Endothelial cell of umbilical vein (primary cell): ENCODE data around the gene MYOF. TPM values are rescaled to one million over a fixed set of nuclear protein-coding genes. Genes with fewer than 3 reads are reported as not detected.

Experiments used
- BruUV-seq: library from RNA; stranded (reverse); fragments of 400-500 nt; replicated peaks from 2 replicates; lab custom pipeline; 2021; lab: Mats Ljungman, UMichigan
- CTCF ChIA-PET: fragments of 300-600, 350-600 bp; sonication (Branson Sonifier 250); formaldehyde crosslinking; loops from one replicate; lab custom pipeline; 2021; ENCODE audit warnings: antibody characterized with exemption, inconsistent platforms; lab: Charles Lee
- POLR2A ChIA-PET: fragments of 300-600, 350-600 bp; sonication (Branson Sonifier 250); formaldehyde crosslinking; loops from one replicate; lab custom pipeline; 2021; ENCODE audit warnings: antibody characterized with exemption, inconsistent platforms; lab: Charles Lee
- DNase-seq: peaks from one replicate; pipeline ENCODE4 v3.0.0-alpha.2; 2011; ENCODE audit warnings: low read depth, low spot score
- FAIRE-seq: peaks from 2 replicates; lab custom pipeline; 2011; peaks lifted over from hg19 to GRCh38; lab: Jason Lieb, UNC
- H2AFZ ChIP-seq: 2 replicates; pipeline ENCODE4 v1.6.0; 2012; ENCODE audit warnings: low read depth, low read length, control low read depth, inconsistent platforms
- H3K27ac ChIP-seq: 2 replicates; pipeline ENCODE4 v1.5.1; 2011; ENCODE audit warnings: low read depth, mild to moderate bottlenecking, control low read depth, low read length, moderate library complexity; ENCODE audit not compliant: insufficient read depth
- H3K27me3 ChIP-seq, 2 experiments: 2 replicates each; pipeline versions ENCODE4 v1.6.0 to v1.6.1; 2011; ENCODE audit warnings: low read length in 2 of 2, mixed read lengths in 1 of 2; ENCODE audit not compliant: control insufficient read depth in 2 of 2, insufficient read depth in 2 of 2
- H3K36me3 ChIP-seq, 2 experiments: 2 replicates in 1 of 2; 3 replicates in 1 of 2; pipeline ENCODE4 v1.5.1; 2011; ENCODE audit warnings: low read length in 2 of 2, mild to moderate bottlenecking in 1 of 2, moderate library complexity in 1 of 2; ENCODE audit not compliant: control insufficient read depth in 2 of 2, insufficient read depth in 2 of 2; ENCODE audit errors: extremely low read depth in 1 of 2
- H3K4me1 ChIP-seq: 3 replicates; pipeline ENCODE4 v1.5.1; 2011; ENCODE audit warnings: mild to moderate bottlenecking, low read length; ENCODE audit not compliant: control insufficient read depth, insufficient read depth; ENCODE audit errors: extremely low read depth
- H3K4me2 ChIP-seq: 2 replicates; pipeline ENCODE4 v1.6.1; 2011; ENCODE audit warnings: low read length, control low read depth, mixed read lengths; ENCODE audit not compliant: insufficient read depth
- H3K4me3 ChIP-seq, 3 experiments: fragments of 200-600 bp in 1 of 3; sonication (generic), shearing (Covaris generic) in 1 of 3; replicated peaks in 1 of 3; 2 replicates each; pipeline ENCODE4 v1.5.1; 2011 to 2016; ENCODE audit warnings: control low read depth in 3 of 3, low read length in 3 of 3, mild to moderate bottlenecking in 2 of 3, inconsistent platforms in 1 of 3, low read depth in 1 of 3, moderate library complexity in 1 of 3; ENCODE audit not compliant: insufficient read depth in 1 of 3
- H3K79me2 ChIP-seq: 2 replicates; pipeline ENCODE4 v1.6.0; 2012; ENCODE audit warnings: low read length, inconsistent platforms; ENCODE audit not compliant: control insufficient read depth, insufficient read depth
- H3K9ac ChIP-seq: replicated peaks from 2 replicates; pipeline ENCODE3; 2011; ENCODE audit warnings: low read length, control low read depth; ENCODE audit not compliant: insufficient read depth; ENCODE audit errors: extremely low read depth
- H3K9me1 ChIP-seq: replicated peaks from 3 replicates; pipeline ENCODE4 v1.6.0; 2011; ENCODE audit warnings: mild to moderate bottlenecking, low read length; ENCODE audit not compliant: control insufficient read depth, insufficient read depth; ENCODE audit errors: extremely low read depth
- H3K9me3 ChIP-seq: replicated peaks from 2 replicates; pipeline ENCODE4 v1.5.1; 2012; ENCODE audit warnings: low read length, inconsistent platforms; ENCODE audit not compliant: control insufficient read depth, insufficient read depth
- H4K20me1 ChIP-seq: replicated peaks from 2 replicates; pipeline ENCODE3; 2011; ENCODE audit warnings: mild to moderate bottlenecking, low read length; ENCODE audit not compliant: control insufficient read depth, insufficient read depth; ENCODE audit errors: extremely low read depth
- CTCF ChIP-seq, 2 donors: IDR thresholded peaks; 1 replicate in 1 of 2; 2 replicates in 1 of 2; pipeline ENCODE4 v1.5.1; 2011; ENCODE audit warnings: low read length in 2 of 2, mild to moderate bottlenecking in 2 of 2, moderate library complexity in 2 of 2, control low read depth in 1 of 2, inconsistent platforms in 1 of 2, low read depth in 1 of 2; ENCODE audit not compliant: insufficient read depth in 1 of 2; ENCODE audit errors: extremely low read depth in 1 of 2
- EZH2 ChIP-seq: IDR thresholded peaks from 2 replicates; pipeline ENCODE4 v1.6.1; 2012; ENCODE audit warnings: borderline replicate concordance, low read depth, mild to moderate bottlenecking, moderate library complexity, low read length, inconsistent platforms; ENCODE audit not compliant: severe bottlenecking
- FOS ChIP-seq: IDR thresholded peaks from 2 replicates; pipeline ENCODE4 v1.6.1; 2011; ENCODE audit warnings: mild to moderate bottlenecking, low read length, moderate library complexity, borderline replicate concordance; ENCODE audit not compliant: insufficient read depth
- GATA2 ChIP-seq: IDR thresholded peaks from 2 replicates; pipeline ENCODE4 v1.7.0; 2011; ENCODE audit warnings: low read depth, mild to moderate bottlenecking, moderate library complexity, mixed read lengths, low read length; ENCODE audit not compliant: insufficient read length, insufficient read depth
- JUN ChIP-seq: IDR thresholded peaks from 2 replicates; pipeline ENCODE4 v1.6.1; 2011; ENCODE audit warnings: borderline replicate concordance, low read depth; ENCODE audit not compliant: insufficient read length, insufficient read depth
- MAX ChIP-seq: IDR thresholded peaks from 2 replicates; pipeline ENCODE4 v1.6.1; 2011; ENCODE audit not compliant: insufficient read depth, insufficient read length
- MYC ChIP-seq: IDR thresholded peaks from one replicate; pipeline ENCODE4 v1.6.1; 2011; ENCODE audit warnings: mild to moderate bottlenecking, low read depth, low read length
- POLR2A ChIP-seq: IDR thresholded peaks from 2 replicates; pipeline ENCODE4 v1.6.1; 2012; ENCODE audit warnings: low read depth, mild to moderate bottlenecking, control low read depth, low read length
- POLR2AphosphoS5 ChIP-seq: IDR thresholded peaks from 2 replicates; pipeline ENCODE4 v1.6.1; 2012; ENCODE audit warnings: low read depth, mild to moderate bottlenecking, control low read depth, low read length, moderate library complexity; ENCODE audit not compliant: insufficient read depth
- dilution Hi-C: fragments of 300-500 bp; cut with MboI; formaldehyde crosslinking; loops from one replicate; pipeline ENCODE4 v1.15.0; 2019; ENCODE audit warnings: low sequenced_read_pairs; ENCODE audit not compliant: extremely low pct_ligation_motif_present
- intact Hi-C: fragments of 100-400 bp; cut with micrococcal nuclease; formaldehyde crosslinking; loops from one replicate; pipeline ENCODE4 v1.10.0; 2022
- polyA plus RNA-seq, 4 experiments: library from polyadenylated mRNA; depleted of rRNA in 3 of 4; stranded (reverse) in 3 of 4; unstranded in 1 of 4; fragments of >200 nt; gene quantifications; 2 replicates each; pipeline versions ENCODE4 v1.2.1 to v1.2.3, GENCODE V29; 2011 to 2012; ENCODE audit warnings: missing spikeins in 1 of 4
- total RNA-seq: library from RNA; stranded (reverse); gene quantifications from 2 replicates; pipeline ENCODE4 v1.2.3, GENCODE V29; 2021

MYOF gene
- total and polyA plus RNA-seq, 2 donors (not counting 3 experiments of a cell fraction or from before 2014, with no cell fraction given) = 98.4 to 379 TPM

DNA sequence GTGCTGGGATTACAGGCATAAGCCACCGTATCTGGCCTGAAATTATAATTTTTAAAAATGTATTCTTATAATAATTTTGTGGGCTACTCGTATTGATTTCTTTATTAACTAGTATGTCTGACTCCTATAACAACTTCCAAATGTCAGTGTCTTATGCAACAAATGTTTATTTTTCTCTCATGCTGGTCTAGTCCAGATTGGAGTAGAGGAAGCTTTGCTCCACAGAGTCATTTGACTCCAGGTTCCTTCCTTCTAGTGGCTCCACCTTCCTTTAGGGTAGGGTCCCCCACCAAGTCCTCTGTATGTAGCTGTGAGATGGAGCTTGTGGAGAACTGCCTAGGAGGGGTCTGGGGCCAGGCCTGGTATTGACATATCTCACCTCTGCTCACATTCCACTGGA is 22.9 kb upstream of the MYOF start:
- Histone ChIP-seq H3K9me1 (no peaks in the 10 kb centered on the region), H4K20me1 (no peaks in the 10 kb centered on the region), H3K36me3 (peaks cover 0 to 16% of the 10 kb centered on the region in 2 experiments), H3K9ac (no peak overlapping the region), H3K4me2 (no peak overlapping the region), H3K27me3 (no peaks in the 10 kb centered on the region), H3K9me3 (no peaks in the 10 kb centered on the region), H3K27ac (no peak overlapping the region), H3K4me3 (no peak overlapping the region), H3K4me1 (no peaks in the 10 kb centered on the region), H3K79me2 (peaks cover 22% of the 10 kb centered on the region), H2AFZ (no peak overlapping the region)
- BruUV-seq = no TSS peak
- no peak for FAIRE-seq
- TF ChIP-seq MYC (no peak), EZH2 (no peak), CTCF (IDR thresholded peaks at IDR 0.05; ENCODE audit: extremely low read depth in 1 of 2, insufficient read depth in 1 of 2, low read depth in 1 of 2, low read length in 2 of 2) (no peak), MAX (no peak), FOS (no peak), POLR2AphosphoS5 (no peak), GATA2 (no peak), JUN (no peak), POLR2A (no peak)
- DNase-seq = no peak
- dilution Hi-C loops (no loop called here), intact Hi-C loops (no loop called here)
- ChIA-PET CTCF (interaction anchor here (0.7 to 1.4 kb wide), 4 partner anchors 14 to 129 kb away, joined by 3 to 6 read pairs (median 4); partner anchors contain the start of gene MYOF), POLR2A (no interaction called here)
